HG03354 (cell line): ENCODE results near the gene SNAI3.

Source experiments
- ATAC-seq: cut with Tn5 transposase; IDR thresholded peaks from one replicate; pipeline ENCODE4 v1.9.1; 2021; ENCODE audit warnings: mild to moderate bottlenecking; ENCODE audit not compliant: unreplicated experiment, poor library complexity, severe bottlenecking

SNAI3 gene

GRCh38 chr16:88693420-88694177 is 7.3 kb upstream of the SNAI3 start:
- ATAC-seq = no peak

- no peak for ATAC-seq
Measured at GRCh38 chr16:88692861-88693260, 6.6 kb upstream of the SNAI3 start.

- ATAC-seq = no peak
Measured at GRCh38 chr16:88691924-88692560, 5.7 kb upstream of the SNAI3 start.

- ATAC-seq = no peak
Measured at GRCh38 chr16:88691129-88691813, 5.0 kb upstream of the SNAI3 start.

- ATAC-seq = no peak
Measured at GRCh38 chr16:88690341-88691128, 4.2 kb upstream of the SNAI3 start.

- ATAC-seq = no peak
Measured at GRCh38 chr16:88688013-88688778, 1.9 kb upstream of the SNAI3 start.

- no peak for ATAC-seq
Measured at GRCh38 chr16:88687676-88688012, 1.3 kb upstream of the SNAI3 start.

GRCh38 chr16:88687254-88687576 is 908 bp upstream of the SNAI3 start:
- ATAC-seq = no peak

GRCh38 chr16:88686062-88686438 is 257 bp downstream of the SNAI3 start:
- ATAC-seq = peak; percentile 3

- ATAC-seq = no peak
Measured at GRCh38 chr16:88685156-88686061, 898 bp downstream of the SNAI3 start.

- ATAC-seq = no peak
Measured at GRCh38 chr16:88684569-88685155, 1.6 kb downstream of the SNAI3 start.

- ATAC-seq = peak; percentile 79
Measured at GRCh38 chr16:88681709-88682451, 4.4 kb downstream of the SNAI3 start.

- ATAC-seq = peak; percentile 13
Measured at GRCh38 chr16:88681084-88681680, 5.1 kb downstream of the SNAI3 start.

- no peak for ATAC-seq
Measured at GRCh38 chr16:88680554-88681083, 5.7 kb downstream of the SNAI3 start.

- no peak for ATAC-seq
Measured at GRCh38 chr16:88678224-88678979, 7.9 kb downstream of the SNAI3 start.

GRCh38 chr16:88677721-88678120 is 8.6 kb downstream of the SNAI3 start:
- ATAC-seq = no peak
